ENCODE measurements around the gene STK10.

The STK10 gene

GRCh38 chr5:172140866-172141265 is 47.2 kb downstream of the STK10 start:
- in situ Hi-C loops (cut with HindIII; ENCODE audit: low sequenced_read_pairs), result no loop called here
- no peak overlapping the region for H3K4me3 ChIP-seq (ENCODE audit: low read depth, low read length)
- no peak for TF ChIP-seq CTCF (IDR thresholded peaks at IDR 0.05; ENCODE audit: low read depth, low read length, missing control alignments)
- no peak for DNase-seq (ENCODE audit: low read depth)

GRCh38 chr5:172140120-172140519 is 47.9 kb downstream of the STK10 start:
- no peak overlapping the region for H3K4me3 ChIP-seq (ENCODE audit: low read depth, low read length)
- in situ Hi-C loops (cut with HindIII; ENCODE audit: low sequenced_read_pairs), result no loop called here
- TF ChIP-seq CTCF (IDR thresholded peaks at IDR 0.05; ENCODE audit: low read depth, low read length, missing control alignments), result no peak
- DNase-seq (ENCODE audit: low read depth), result no peak

GRCh38 chr5:172137046-172137445 is 51.0 kb downstream of the STK10 start:
- no peak for DNase-seq (ENCODE audit: low read depth)
- TF ChIP-seq CTCF (IDR thresholded peaks at IDR 0.05; ENCODE audit: low read depth, low read length, missing control alignments), result no peak
- in situ Hi-C loops (cut with HindIII; ENCODE audit: low sequenced_read_pairs), result no loop called here
- no peak overlapping the region for H3K4me3 ChIP-seq (ENCODE audit: low read depth, low read length)

- TF ChIP-seq CTCF (IDR thresholded peaks at IDR 0.05; ENCODE audit: low read depth, low read length, missing control alignments), result no peak
- H3K4me3 ChIP-seq (ENCODE audit: low read depth, low read length), result no peak overlapping the region
- peak; percentile 42 for DNase-seq (ENCODE audit: low read depth)
- in situ Hi-C loops (cut with HindIII; ENCODE audit: low sequenced_read_pairs), result no loop called here
These were observed 54.5 kb downstream of the STK10 start for GRCh38 chr5:172133359-172134029.

- no peak for TF ChIP-seq CTCF (IDR thresholded peaks at IDR 0.05; ENCODE audit: low read depth, low read length, missing control alignments)
- in situ Hi-C loops (cut with HindIII; ENCODE audit: low sequenced_read_pairs), result no loop called here
- no peak for DNase-seq (ENCODE audit: low read depth)
- no peak overlapping the region for H3K4me3 ChIP-seq (ENCODE audit: low read depth, low read length)
These were observed 56.3 kb downstream of the STK10 start for GRCh38 chr5:172131690-172132089.

- no peak for TF ChIP-seq CTCF (IDR thresholded peaks at IDR 0.05; ENCODE audit: low read depth, low read length, missing control alignments)
- in situ Hi-C loops (cut with HindIII; ENCODE audit: low sequenced_read_pairs), result no loop called here
- H3K4me3 ChIP-seq (ENCODE audit: low read depth, low read length), result no peak overlapping the region
- no peak for DNase-seq (ENCODE audit: low read depth)
These were observed 58.6 kb downstream of the STK10 start for GRCh38 chr5:172129256-172129910.

Measured in astrocyte of the cerebellum (primary cell).